Ishikawa (cell line): Measurements from ENCODE around the gene LRR1.

Experiments used
- CEBPB ChIP-seq: IDR thresholded peaks from 2 replicates; pipeline ENCODE4 v1.6.1; 2012
- CREB1 ChIP-seq: IDR thresholded peaks from 2 replicates; pipeline ENCODE4 v1.6.1; 2012; ENCODE audit warnings: low read depth
- EGR1 ChIP-seq: IDR thresholded peaks from 2 replicates; pipeline ENCODE4 v1.6.1; 2012
- EP300 ChIP-seq: IDR thresholded peaks from 2 replicates; pipeline ENCODE4 v1.6.1; 2012; ENCODE audit warnings: borderline replicate concordance
- FOXM1 ChIP-seq: IDR thresholded peaks from 2 replicates; pipeline ENCODE4 v1.6.1; 2012; ENCODE audit warnings: low read depth, borderline replicate concordance
- NFIC ChIP-seq: IDR thresholded peaks from 2 replicates; pipeline ENCODE4 v1.6.1; 2012
- RAD21 ChIP-seq: IDR thresholded peaks from 2 replicates; pipeline ENCODE4 v1.6.1; 2012; ENCODE audit warnings: low read depth
- TAF1 ChIP-seq: IDR thresholded peaks from 2 replicates; pipeline ENCODE4 v1.6.1; 2012; ENCODE audit warnings: low read depth, mild to moderate bottlenecking
- TCF12 ChIP-seq: IDR thresholded peaks from 2 replicates; pipeline ENCODE4 v1.6.1; 2012; ENCODE audit warnings: low read depth
- YY1 ChIP-seq: IDR thresholded peaks from 2 replicates; pipeline ENCODE4 v1.6.1; 2012; ENCODE audit warnings: low read depth
- TF ChIP-seq, protein P1 (sequence below): IDR thresholded peaks from 2 replicates; pipeline ENCODE4 v1.6.1; 2012
- TF ChIP-seq, protein P2 (sequence below): IDR thresholded peaks from 2 replicates; pipeline ENCODE4 v1.6.1; 2012; ENCODE audit warnings: low read depth, mild to moderate bottlenecking

DNA sequence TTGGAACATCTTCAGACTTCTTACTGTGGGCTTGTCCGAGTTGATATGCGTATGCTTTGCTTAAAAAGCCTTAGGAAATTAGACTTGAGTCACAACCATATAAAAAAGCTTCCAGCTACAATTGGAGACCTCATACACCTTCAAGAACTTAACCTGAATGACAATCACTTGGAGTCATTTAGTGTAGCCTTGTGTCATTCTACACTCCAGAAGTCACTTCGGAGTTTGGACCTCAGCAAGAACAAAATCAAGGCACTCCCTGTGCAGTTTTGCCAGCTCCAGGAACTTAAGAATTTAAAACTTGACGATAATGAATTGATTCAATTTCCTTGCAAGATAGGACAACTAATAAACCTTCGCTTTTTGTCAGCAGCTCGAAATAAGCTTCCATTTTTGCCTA lies 8.8 kb downstream of the LRR1 start:
- TF ChIP-seq CEBPB (no peak), TAF1 (no peak), EP300 (no peak), NFIC (no peak), RAD21 (no peak), TCF12 (no peak), EGR1 (no peak), FOXM1 (no peak), YY1 (no peak), CREB1 (no peak)
- TF ChIP-seq, protein P1, sequence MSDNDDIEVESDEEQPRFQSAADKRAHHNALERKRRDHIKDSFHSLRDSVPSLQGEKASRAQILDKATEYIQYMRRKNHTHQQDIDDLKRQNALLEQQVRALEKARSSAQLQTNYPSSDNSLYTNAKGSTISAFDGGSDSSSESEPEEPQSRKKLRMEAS, result no peak
- TF ChIP-seq, protein P2, sequence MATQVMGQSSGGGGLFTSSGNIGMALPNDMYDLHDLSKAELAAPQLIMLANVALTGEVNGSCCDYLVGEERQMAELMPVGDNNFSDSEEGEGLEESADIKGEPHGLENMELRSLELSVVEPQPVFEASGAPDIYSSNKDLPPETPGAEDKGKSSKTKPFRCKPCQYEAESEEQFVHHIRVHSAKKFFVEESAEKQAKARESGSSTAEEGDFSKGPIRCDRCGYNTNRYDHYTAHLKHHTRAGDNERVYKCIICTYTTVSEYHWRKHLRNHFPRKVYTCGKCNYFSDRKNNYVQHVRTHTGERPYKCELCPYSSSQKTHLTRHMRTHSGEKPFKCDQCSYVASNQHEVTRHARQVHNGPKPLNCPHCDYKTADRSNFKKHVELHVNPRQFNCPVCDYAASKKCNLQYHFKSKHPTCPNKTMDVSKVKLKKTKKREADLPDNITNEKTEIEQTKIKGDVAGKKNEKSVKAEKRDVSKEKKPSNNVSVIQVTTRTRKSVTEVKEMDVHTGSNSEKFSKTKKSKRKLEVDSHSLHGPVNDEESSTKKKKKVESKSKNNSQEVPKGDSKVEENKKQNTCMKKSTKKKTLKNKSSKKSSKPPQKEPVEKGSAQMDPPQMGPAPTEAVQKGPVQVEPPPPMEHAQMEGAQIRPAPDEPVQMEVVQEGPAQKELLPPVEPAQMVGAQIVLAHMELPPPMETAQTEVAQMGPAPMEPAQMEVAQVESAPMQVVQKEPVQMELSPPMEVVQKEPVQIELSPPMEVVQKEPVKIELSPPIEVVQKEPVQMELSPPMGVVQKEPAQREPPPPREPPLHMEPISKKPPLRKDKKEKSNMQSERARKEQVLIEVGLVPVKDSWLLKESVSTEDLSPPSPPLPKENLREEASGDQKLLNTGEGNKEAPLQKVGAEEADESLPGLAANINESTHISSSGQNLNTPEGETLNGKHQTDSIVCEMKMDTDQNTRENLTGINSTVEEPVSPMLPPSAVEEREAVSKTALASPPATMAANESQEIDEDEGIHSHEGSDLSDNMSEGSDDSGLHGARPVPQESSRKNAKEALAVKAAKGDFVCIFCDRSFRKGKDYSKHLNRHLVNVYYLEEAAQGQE, result no peak
